PC-3 (cell line): ENCODE results near the gene HDAC10. TPM values are rescaled to one million over a fixed set of nuclear protein-coding genes. Genes with fewer than 3 reads are reported as not detected.

Experiments used
- ATAC-seq: fragments of 200-7000 bp; cut with Tn5 transposase; 2 replicates; pipeline ENCODE4 v1.9.1; 2020; ENCODE audit warnings: mild to moderate bottlenecking, moderate library complexity
- BruUV-seq: library from RNA; stranded (reverse); fragments of 400-500 nt; replicated peaks from 2 replicates; lab custom pipeline; 2021; lab: Mats Ljungman, UMichigan
- CTCF ChIA-PET: fragments of 300-600 bp; sonication (Branson Sonifier 250); formaldehyde crosslinking; loops from one replicate; lab custom pipeline; 2022; ENCODE audit warnings: antibody characterized with exemption; lab: Charles Lee
- POLR2A ChIA-PET: fragments of 300-600 bp; sonication (Branson Sonifier 250); formaldehyde crosslinking; loops from one replicate; lab custom pipeline; 2022; ENCODE audit warnings: antibody characterized with exemption; ENCODE audit not compliant: unreplicated experiment; lab: Charles Lee
- DNase-seq: peaks from one replicate; pipeline ENCODE4 v3.0.0-alpha.2; 2015
- H2AFZ ChIP-seq: fragments of 300-600 bp; sonication (generic); 2 replicates; pipeline ENCODE4 v1.6.0; 2016; ENCODE audit warnings: antibody characterized with exemption, low read length
- H3F3A ChIP-seq: fragments of 300-600 bp; sonication (generic); one replicate; pipeline ENCODE4 v1.6.0; 2017; ENCODE audit warnings: antibody characterized with exemption, low read length, control low read depth, mild to moderate bottlenecking; ENCODE audit not compliant: unreplicated experiment
- H3K27ac ChIP-seq: fragments of 300-600 bp; sonication (generic); 2 replicates; pipeline ENCODE4 v1.5.1; 2016; ENCODE audit warnings: mild to moderate bottlenecking, low read length
- H3K27me3 ChIP-seq: fragments of 300-600 bp; sonication (generic); 2 replicates; pipeline ENCODE4 v1.6.1; 2016; ENCODE audit warnings: low read length, mixed read lengths
- H3K36me3 ChIP-seq: fragments of 300-600 bp; sonication (generic); 2 replicates; pipeline ENCODE4 v1.6.1; 2016; ENCODE audit warnings: low read depth, mixed run types, low read length, mixed read lengths
- H3K4me1 ChIP-seq: fragments of 300-600 bp; sonication (generic); 2 replicates; pipeline ENCODE4 v1.5.1; 2016; ENCODE audit warnings: low read length; ENCODE audit not compliant: insufficient read depth
- H3K4me2 ChIP-seq: fragments of 300-600 bp; sonication (generic); 2 replicates; pipeline ENCODE4 v1.6.0; 2016; ENCODE audit warnings: low read length
- H3K4me3 ChIP-seq: fragments of 300-600 bp; sonication (generic); 2 replicates; pipeline ENCODE4 v1.5.1; 2016; ENCODE audit warnings: mild to moderate bottlenecking, low read length, mixed read lengths
- H3K79me2 ChIP-seq: fragments of 300-600 bp; sonication (generic); 2 replicates; pipeline ENCODE4 v1.6.1; 2017; ENCODE audit warnings: low read length, mixed read lengths
- H3K9ac ChIP-seq: fragments of 300-600 bp; sonication (generic); 2 replicates; pipeline ENCODE4 v1.6.0; 2016; ENCODE audit warnings: mild to moderate bottlenecking, low read length
- H3K9me2 ChIP-seq: fragments of 300-600 bp; sonication (generic); replicated peaks from 2 replicates; pipeline ENCODE4 v1.6.1; 2016; ENCODE audit warnings: mixed run types, low read length, mixed read lengths
- H3K9me3 ChIP-seq: fragments of 300-600 bp; sonication (generic); 2 replicates; pipeline ENCODE4 v1.6.1; 2016; ENCODE audit warnings: low read length, mixed read lengths
- H4K20me1 ChIP-seq: fragments of 300-600 bp; sonication (generic); 2 replicates; pipeline ENCODE4 v1.6.1; 2016; ENCODE audit warnings: low read length, mixed read lengths
- EZH2 ChIP-seq: fragments of 300-600 bp; sonication (generic); IDR thresholded peaks from one replicate; pipeline ENCODE4 v1.6.1; 2017; ENCODE audit warnings: antibody characterized with exemption, mild to moderate bottlenecking, low read length; ENCODE audit not compliant: unreplicated experiment
- EZH2phosphoT487 ChIP-seq: fragments of 300-600 bp; sonication (generic); IDR thresholded peaks from 2 replicates; pipeline ENCODE4 v1.6.1; 2018; ENCODE audit warnings: mild to moderate bottlenecking, antibody characterized with exemption, low read length, borderline replicate concordance
- intact Hi-C: fragments of 100-400 bp; cut with micrococcal nuclease; formaldehyde crosslinking; loops from 2 replicates; pipeline ENCODE4 v1.9.0; 2023
- total RNA-seq: library from RNA; depleted of rRNA; stranded (reverse); fragments of >200 nt; gene quantifications from 2 replicates; pipeline ENCODE4 v1.2.3, GENCODE V29; 2014
- TF ChIP-seq, protein P1 (sequence below): fragments of 300-600 bp; sonication (generic); conservative IDR thresholded peaks from 2 replicates; pipeline ENCODE4 v1.5.1; 2017; ENCODE audit warnings: antibody characterized with exemption, low read depth, mild to moderate bottlenecking, low read length

Gene HDAC10
- total RNA-seq, 1 experiment from 2014 or later: 25.8 TPM

DNA sequence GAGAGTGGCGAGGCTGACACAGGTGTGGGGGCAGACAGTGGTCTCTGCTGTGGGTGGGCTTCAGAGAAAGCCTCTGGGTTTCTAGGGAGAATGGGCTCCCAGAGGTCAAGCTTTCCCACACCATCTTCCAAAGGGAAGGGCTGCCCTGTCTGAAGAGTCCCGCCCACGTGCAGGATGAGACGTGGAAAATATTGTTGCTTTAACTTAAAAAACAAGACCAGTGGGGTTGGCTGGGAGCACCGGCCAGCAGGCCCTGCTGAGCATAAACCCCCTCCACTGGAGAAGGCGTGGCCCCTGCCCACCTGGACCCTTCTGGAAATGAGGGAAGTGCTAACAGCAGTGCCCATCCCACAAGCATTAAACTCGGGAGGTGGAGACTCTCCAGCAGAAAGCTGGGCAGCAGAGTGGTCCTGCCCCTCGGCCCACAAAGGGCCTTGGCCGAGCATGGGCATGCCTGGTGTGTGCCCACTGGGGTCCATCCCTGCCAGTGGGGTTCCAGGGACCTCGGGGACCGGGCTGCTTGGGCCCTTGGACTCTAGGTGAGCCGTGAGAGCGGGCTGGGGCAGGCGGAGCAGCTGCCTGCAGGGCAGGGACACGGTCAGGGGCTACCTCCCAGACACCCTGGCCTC is 34.9 kb downstream of the HDAC10 start:
- Histone ChIP-seq H3K27ac (no peak overlapping the region), H4K20me1 (no peaks in the 10 kb centered on the region), H3K27me3 (no peaks in the 10 kb centered on the region), H3F3A (no peaks in the 10 kb centered on the region), H3K9me3 (no peaks in the 10 kb centered on the region), H3K4me2 (no peak overlapping the region), H3K4me1 (no peaks in the 10 kb centered on the region), H3K9ac (no peak overlapping the region), H3K4me3 (no peak overlapping the region), H2AFZ (no peak overlapping the region), H3K79me2 (no peaks in the 10 kb centered on the region), H3K36me3 (peaks cover 5% of the 10 kb centered on the region; the same call in 1 of the 2 replicates), H3K9me2 (no peaks in the 10 kb centered on the region)
- DNase-seq: no peak
- POLR2A ChIA-PET: no interaction called here
- no peak for TF ChIP-seq EZH2
- no peak for TF ChIP-seq EZH2phosphoT487
- TF ChIP-seq, protein P1, sequence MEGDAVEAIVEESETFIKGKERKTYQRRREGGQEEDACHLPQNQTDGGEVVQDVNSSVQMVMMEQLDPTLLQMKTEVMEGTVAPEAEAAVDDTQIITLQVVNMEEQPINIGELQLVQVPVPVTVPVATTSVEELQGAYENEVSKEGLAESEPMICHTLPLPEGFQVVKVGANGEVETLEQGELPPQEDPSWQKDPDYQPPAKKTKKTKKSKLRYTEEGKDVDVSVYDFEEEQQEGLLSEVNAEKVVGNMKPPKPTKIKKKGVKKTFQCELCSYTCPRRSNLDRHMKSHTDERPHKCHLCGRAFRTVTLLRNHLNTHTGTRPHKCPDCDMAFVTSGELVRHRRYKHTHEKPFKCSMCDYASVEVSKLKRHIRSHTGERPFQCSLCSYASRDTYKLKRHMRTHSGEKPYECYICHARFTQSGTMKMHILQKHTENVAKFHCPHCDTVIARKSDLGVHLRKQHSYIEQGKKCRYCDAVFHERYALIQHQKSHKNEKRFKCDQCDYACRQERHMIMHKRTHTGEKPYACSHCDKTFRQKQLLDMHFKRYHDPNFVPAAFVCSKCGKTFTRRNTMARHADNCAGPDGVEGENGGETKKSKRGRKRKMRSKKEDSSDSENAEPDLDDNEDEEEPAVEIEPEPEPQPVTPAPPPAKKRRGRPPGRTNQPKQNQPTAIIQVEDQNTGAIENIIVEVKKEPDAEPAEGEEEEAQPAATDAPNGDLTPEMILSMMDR: no peak
- CTCF ChIA-PET: no interaction called here
- ATAC-seq: no peak
- BruUV-seq: no TSS peak
- intact Hi-C loops: no loop called here

DNA sequence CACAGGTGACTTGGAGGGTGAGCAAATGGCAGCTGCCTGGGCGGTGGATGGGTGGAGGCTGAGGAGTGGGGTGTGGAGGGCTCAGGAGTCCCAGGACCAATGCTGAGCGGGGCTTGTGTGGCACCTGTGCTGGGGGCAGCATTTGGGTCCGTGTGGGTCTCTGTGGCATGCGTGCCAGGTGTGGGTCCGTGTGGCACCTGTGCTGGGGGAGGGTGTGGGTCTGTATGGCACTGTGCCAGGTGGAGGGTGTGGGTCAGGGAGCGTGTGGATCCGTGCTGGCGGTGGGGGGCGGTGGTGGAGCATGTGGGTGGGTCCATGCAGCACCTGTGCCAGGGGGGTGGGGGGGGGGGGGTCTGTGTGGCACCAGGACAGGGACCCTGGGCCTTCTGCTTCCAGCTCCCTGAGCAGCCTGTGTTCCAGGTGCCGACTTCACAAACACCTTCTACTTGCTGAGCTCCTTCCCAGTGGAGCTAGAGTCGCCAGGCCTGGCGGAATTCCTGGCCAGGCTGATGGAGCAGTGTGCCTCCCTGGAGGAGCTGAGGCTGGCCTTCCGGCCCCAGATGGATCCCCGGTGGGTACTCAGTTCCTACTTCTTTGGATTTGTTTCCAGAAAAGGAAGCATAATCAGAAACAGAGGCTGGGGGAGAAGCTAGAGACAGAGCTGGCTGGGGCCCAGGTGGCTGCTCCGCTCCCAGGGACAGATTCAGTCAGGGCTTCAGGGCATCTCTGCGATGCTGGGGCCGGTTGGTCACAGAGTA is 35.6 kb downstream of the HDAC10 start:
- intact Hi-C loops: no loop called here
- no peak for DNase-seq
- Histone ChIP-seq H3K27ac (no peak overlapping the region), H3K9ac (no peak overlapping the region), H4K20me1 (no peaks in the 10 kb centered on the region), H3K4me2 (no peak overlapping the region), H3K9me2 (no peaks in the 10 kb centered on the region), H3K4me1 (no peaks in the 10 kb centered on the region), H3K9me3 (no peaks in the 10 kb centered on the region), H2AFZ (no peak overlapping the region), H3K27me3 (no peaks in the 10 kb centered on the region), H3K79me2 (no peaks in the 10 kb centered on the region), H3F3A (no peaks in the 10 kb centered on the region), H3K36me3 (peaks cover 2% of the 10 kb centered on the region; the same call in 1 of the 2 replicates), H3K4me3 (no peak overlapping the region)
- BruUV-seq: no TSS peak
- POLR2A ChIA-PET: no interaction called here
- ATAC-seq: no peak
- CTCF ChIA-PET: no interaction called here
- TF ChIP-seq, protein P1: no peak
- TF ChIP-seq EZH2 (no peak), EZH2phosphoT487 (no peak)

DNA sequence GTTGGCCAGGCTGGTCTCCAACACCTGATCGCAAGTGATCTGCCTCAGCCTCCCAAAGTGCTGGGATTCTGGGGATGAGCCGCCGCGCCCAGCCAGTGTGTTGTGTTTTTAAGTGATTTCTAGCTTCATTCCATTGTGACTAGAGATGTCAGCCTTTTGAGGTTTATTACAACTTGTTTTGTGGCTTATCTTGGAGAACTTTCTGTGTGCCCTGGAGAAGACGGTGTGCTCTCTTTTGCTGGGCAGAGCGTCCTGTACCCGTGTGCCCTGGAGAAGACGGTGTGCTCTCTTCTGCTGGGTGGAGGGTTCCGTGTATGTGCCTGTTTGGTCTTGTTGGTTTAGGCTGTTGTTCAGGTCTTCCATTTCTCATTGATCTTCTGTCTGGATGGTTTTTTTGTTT is 37.8 kb downstream of the HDAC10 start:
- TF ChIP-seq, protein P1: no peak
- TF ChIP-seq EZH2: no peak
- no peak for TF ChIP-seq EZH2phosphoT487
- no peaks in the 10 kb centered on the region for H3F3A ChIP-seq
- no peak overlapping the region for H2AFZ ChIP-seq
- H3K9me3 ChIP-seq: no peaks in the 10 kb centered on the region
- POLR2A ChIA-PET: no interaction called here
- H3K27me3 ChIP-seq: no peaks in the 10 kb centered on the region
- H3K36me3 ChIP-seq: peaks cover 2% of the 10 kb centered on the region; the same call in 1 of the 2 replicates
- no peak for DNase-seq
- intact Hi-C loops: no loop called here
- no peak overlapping the region for H3K4me3 ChIP-seq
- H3K4me1 ChIP-seq: no peaks in the 10 kb centered on the region
- CTCF ChIA-PET: interaction anchor here (0.7 kb wide), 1 partner anchor 65 kb away, joined by 4 read pairs; no protein-coding TSS in a partner anchor
- H3K9ac ChIP-seq: no peak overlapping the region
- no TSS peak for BruUV-seq
- H3K4me2 ChIP-seq: no peak overlapping the region
- H4K20me1 ChIP-seq: no peaks in the 10 kb centered on the region
- H3K27ac ChIP-seq: no peak overlapping the region
- H3K79me2 ChIP-seq: no peaks in the 10 kb centered on the region
- H3K9me2 ChIP-seq: no peaks in the 10 kb centered on the region
- no peak for ATAC-seq
